NT2/D1 (cell line): Measurements from ENCODE around the gene ASF1A.

Experiments
- SUZ12 ChIP-seq: IDR thresholded peaks from 2 replicates; pipeline ENCODE4 v1.6.1; 2011; ENCODE audit not compliant: insufficient read length, insufficient read depth; ENCODE audit errors: extremely low read depth
- YY1 ChIP-seq: IDR thresholded peaks from 2 replicates; pipeline ENCODE4 v1.6.1; 2011; ENCODE audit not compliant: insufficient read length, insufficient read depth

GRCh38 chr6:118935978-118936703, 42.2 kb downstream of the ASF1A start:
- TF ChIP-seq YY1 (no peak), SUZ12 (no peak)
